Stimulated activated CD8-positive, alpha-beta memory T cell treated with anti-CD3 and anti-CD28 coated beads, Interleukin-2, amount 100 ng/mL, for 1 hour (primary cell): ENCODE data around the gene OLIG1.
A peak's percentile ranks its signal among the peaks of the same experiment; 100 is the strongest.

ENCODE experiments used
- DNase-seq, 2 donors: peaks; one replicate each; pipeline ENCODE4 v3.0.0-alpha.2; 2020; ENCODE audit warnings: low read depth in 2 of 2

OLIG1 gene

GRCh38 chr21:33063375-33063883 lies 6.5 kb upstream of the OLIG1 start:
- DNase-seq: no peak

- no peak for DNase-seq
These were observed 5.9 kb upstream of the OLIG1 start for GRCh38 chr21:33063907-33064622.

- DNase-seq: no peak
These were observed 5.1 kb upstream of the OLIG1 start for GRCh38 chr21:33064623-33065390.

GRCh38 chr21:33067043-33067442 lies 2.9 kb upstream of the OLIG1 start:
- DNase-seq: no peak

- DNase-seq: no peak
These were observed 2.5 kb upstream of the OLIG1 start for GRCh38 chr21:33067457-33067856.

- DNase-seq: no peak
These were observed 698 bp upstream of the OLIG1 start for GRCh38 chr21:33069243-33069642.

GRCh38 chr21:33069645-33069993 lies 322 bp upstream of the OLIG1 start:
- DNase-seq: no peak

- DNase-seq: no peak
These were observed 730 bp downstream of the OLIG1 start for GRCh38 chr21:33070744-33070997.

- no peak for DNase-seq
These were observed 1.2 kb downstream of the OLIG1 start for GRCh38 chr21:33070998-33071769.

GRCh38 chr21:33071770-33072306 lies 1.9 kb downstream of the OLIG1 start:
- no peak for DNase-seq

- DNase-seq: no peak
These were observed 3.7 kb downstream of the OLIG1 start for GRCh38 chr21:33073636-33074035.

- DNase-seq: no peak
These were observed 5.2 kb downstream of the OLIG1 start for GRCh38 chr21:33075128-33075527.

- DNase-seq: no peak
These were observed 5.8 kb downstream of the OLIG1 start for GRCh38 chr21:33075596-33076195.

- DNase-seq: no peak
These were observed 6.8 kb downstream of the OLIG1 start for GRCh38 chr21:33076600-33077329.

- peak in 1 of 2 donors; percentile 8 for DNase-seq
These were observed 9.1 kb downstream of the OLIG1 start for GRCh38 chr21:33078907-33079582.

GRCh38 chr21:33080376-33080775 lies 10.4 kb downstream of the OLIG1 start:
- DNase-seq: no peak

- DNase-seq: no peak
These were observed 10.8 kb downstream of the OLIG1 start for GRCh38 chr21:33080776-33081175.

GRCh38 chr21:33088384-33088783 lies 18.4 kb downstream of the OLIG1 start:
- DNase-seq: no peak

- no peak for DNase-seq
These were observed 19.6 kb downstream of the OLIG1 start for GRCh38 chr21:33089395-33090119.

- no peak for DNase-seq
These were observed 26.5 kb downstream of the OLIG1 start for GRCh38 chr21:33096426-33096825.
